Upper lobe of right lung (tissue), 1 donor: ENCODE results near the gene FAM89A. TPM values are rescaled to one million over a fixed set of nuclear protein-coding genes. Genes with fewer than 3 reads are reported as not detected.
"Not testable (repeated sequence)": the region's sequence is repeated elsewhere in the genome, so short reads cannot be mapped to it uniquely, and the experiment has no call there.

Source experiments
- ATAC-seq: fragments of 200-7000 bp; cut with Tn5 transposase; one replicate; pipeline ENCODE4 v1.9.1; 2020; ENCODE audit warnings: mild to moderate bottlenecking, moderate library complexity
- DNase-seq: peaks from one replicate; pipeline ENCODE4 v3.0.0-alpha.2; 2020
- H3K27ac ChIP-seq: fragments of 200-600 bp; one replicate; pipeline ENCODE4 v1.8.0; 2022
- H3K27me3 ChIP-seq: fragments of 200-600 bp; one replicate; pipeline ENCODE4 v1.8.0; 2022; ENCODE audit warnings: mild to moderate bottlenecking
- H3K36me3 ChIP-seq: fragments of 200-600 bp; one replicate; pipeline ENCODE4 v1.8.0; 2022
- H3K4me1 ChIP-seq: fragments of 200-600 bp; one replicate; pipeline ENCODE4 v1.8.0; 2022
- H3K4me3 ChIP-seq: fragments of 200-600 bp; one replicate; pipeline ENCODE4 v1.8.0; 2022; ENCODE audit warnings: mild to moderate bottlenecking
- H3K9me3 ChIP-seq: fragments of 200-600 bp; one replicate; pipeline ENCODE4 v1.8.0; 2022
- CTCF ChIP-seq: fragments of 200-600 bp; IDR thresholded peaks from one replicate; pipeline ENCODE4 v1.8.0; 2022; ENCODE audit warnings: antibody characterized with exemption
- intact Hi-C: fragments of 100-400 bp; cut with DNase I; formaldehyde crosslinking; loops from one replicate; pipeline ENCODE4 v1.11.0; 2022
- total RNA-seq: library from RNA; stranded (reverse); fragmentation: NEBNext Ultra II Directional; extraction: Animal tissue kit (Norgen Biotek cat#: 25700); gene quantifications from one replicate; pipeline ENCODE4 v1.2.1, GENCODE V29; 2021
- donor health status: DM: no; HTN: yes; CAD: no; lungs with severe emphysema.

The FAM89A gene
- total RNA-seq, 1 donor from 2014 or later: 41.4 TPM

- TF ChIP-seq CTCF: no peak
- Histone ChIP-seq H3K4me3 (no peak overlapping the region), H3K9me3 (no peaks in the 10 kb centered on the region), H3K27me3 (no peaks in the 10 kb centered on the region), H3K27ac (no peak overlapping the region), H3K4me1 (peaks cover 9% of the 10 kb centered on the region), H3K36me3 (no peaks in the 10 kb centered on the region)
- no peak for DNase-seq
- peak; percentile 68 for ATAC-seq
- intact Hi-C loops: no loop called here
Observed at GRCh38 chr1:231027136-231027925, 12.7 kb downstream of the FAM89A start.

- ATAC-seq (no peak), DNase-seq (no peak)
- Histone ChIP-seq H3K27me3 (no peaks in the 10 kb centered on the region), H3K4me1 (peaks cover 9% of the 10 kb centered on the region), H3K4me3 (no peak overlapping the region), H3K27ac (no peak overlapping the region), H3K36me3 (no peaks in the 10 kb centered on the region), H3K9me3 (no peaks in the 10 kb centered on the region)
- intact Hi-C loops: no loop called here
- no peak for TF ChIP-seq CTCF
Observed at GRCh38 chr1:231026576-231026975, 13.5 kb downstream of the FAM89A start.

GRCh38 chr1:231023150-231023549, 16.9 kb downstream of the FAM89A start:
- no peaks in the 10 kb centered on the region for H3K27me3 ChIP-seq
- H3K27ac ChIP-seq: no peak overlapping the region
- H3K4me3 ChIP-seq: no peak overlapping the region
- ATAC-seq (no peak), DNase-seq (no peak)
- no peak for TF ChIP-seq CTCF
- H3K4me1 ChIP-seq: peaks cover 25% of the 10 kb centered on the region
- H3K36me3 ChIP-seq: peaks cover 5% of the 10 kb centered on the region
- intact Hi-C loops: no loop called here
- H3K9me3 ChIP-seq: no peaks in the 10 kb centered on the region

GRCh38 chr1:231022543-231022942, 17.5 kb downstream of the FAM89A start:
- H3K4me1 ChIP-seq: peaks cover 19% of the 10 kb centered on the region
- intact Hi-C loops, H3K36me3 ChIP-seq, ATAC-seq, H3K27ac ChIP-seq, H3K9me3 ChIP-seq, H3K27me3 ChIP-seq, DNase-seq, H3K4me3 ChIP-seq: not testable (repeated sequence)

- H3K4me3 ChIP-seq: no peak overlapping the region
- H3K4me1 ChIP-seq: peaks cover 18% of the 10 kb centered on the region
- H3K36me3 ChIP-seq: peaks cover 5% of the 10 kb centered on the region
- no peak for TF ChIP-seq CTCF
- intact Hi-C loops: no loop called here
- no peaks in the 10 kb centered on the region for H3K27me3 ChIP-seq
- peak; percentile 65 for ATAC-seq
- H3K9me3 ChIP-seq: no peaks in the 10 kb centered on the region
- DNase-seq: no peak
- H3K27ac ChIP-seq: no peak overlapping the region
Observed at GRCh38 chr1:231021540-231022031, 18.5 kb downstream of the FAM89A start.

GRCh38 chr1:231020816-231021215, 19.2 kb downstream of the FAM89A start:
- Histone ChIP-seq H3K4me3 (no peak overlapping the region), H3K9me3 (no peaks in the 10 kb centered on the region), H3K4me1 (peaks cover 18% of the 10 kb centered on the region), H3K27me3 (no peaks in the 10 kb centered on the region), H3K27ac (peak overlapping the region; percentile 59), H3K36me3 (peaks cover 5% of the 10 kb centered on the region)
- ATAC-seq (peak; percentile 16), DNase-seq (no peak)
- intact Hi-C loops: no loop called here
- TF ChIP-seq CTCF: no peak
